Measurements from ENCODE around the gene TENM4.

Gene TENM4

DNA sequence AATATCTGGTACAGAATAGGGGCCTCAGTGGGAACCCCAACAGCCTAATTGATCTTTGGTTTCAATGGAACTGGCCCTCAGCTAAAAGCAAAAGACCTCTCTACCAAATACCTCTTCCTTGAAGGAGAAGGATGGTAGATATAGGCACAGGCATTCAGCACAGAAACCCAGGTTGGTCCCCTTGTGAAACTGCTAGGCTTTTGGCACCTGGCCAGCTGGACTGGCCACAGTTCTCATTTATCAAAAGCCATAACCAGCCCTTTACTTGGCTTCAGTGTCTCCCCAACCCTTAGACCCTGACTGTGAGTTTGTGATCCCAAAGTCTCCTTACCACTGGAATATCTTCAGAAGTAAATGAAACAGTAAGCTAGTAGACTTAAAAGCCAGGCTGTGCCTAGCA, 152.9 kb downstream of the TENM4 start:
- DNase-seq = no peak

GRCh38 chr11:79285756-79286155, 155.1 kb downstream of the TENM4 start:
- DNase-seq = no peak

GRCh38 chr11:79276736-79277325, 164.0 kb downstream of the TENM4 start:
- no peak for DNase-seq

DNA sequence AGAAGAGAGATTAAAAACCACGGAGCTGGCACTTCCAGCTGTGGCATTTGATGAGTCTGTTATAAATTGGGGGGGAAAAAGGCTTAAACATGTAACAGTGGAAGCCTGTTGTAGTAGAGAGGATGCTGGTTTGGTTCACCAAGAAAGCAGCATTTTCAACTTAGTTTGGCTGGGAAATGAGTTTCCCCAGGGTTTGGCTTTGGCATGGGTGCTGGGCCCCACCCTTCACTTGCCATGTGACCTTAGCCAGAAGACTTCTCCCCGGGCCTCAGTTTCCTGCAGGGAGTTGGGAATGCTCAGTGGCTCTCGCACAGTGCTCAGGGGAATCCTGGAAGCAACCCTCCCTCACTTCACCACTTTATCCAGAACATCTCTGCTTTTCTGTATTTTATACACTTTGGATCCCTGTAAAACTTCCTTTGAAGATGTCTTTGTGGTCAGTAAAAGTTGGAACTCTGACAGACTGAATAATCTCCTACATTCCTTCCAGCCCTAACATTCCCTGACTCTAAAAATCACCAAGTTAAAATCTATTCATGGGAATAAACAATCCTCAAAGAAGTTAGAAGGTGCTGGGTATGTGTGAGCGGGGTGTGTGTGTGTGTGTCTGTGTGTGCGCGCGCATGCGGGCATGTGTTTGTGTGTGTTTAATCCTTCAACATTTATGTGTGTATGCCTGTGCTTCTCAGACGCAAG, 166.0 kb downstream of the TENM4 start:
- no peak for DNase-seq

- DNase-seq = no peak
These were observed 167.0 kb downstream of the TENM4 start for GRCh38 chr11:79273781-79274180.

- DNase-seq = no peak
These were observed 171.1 kb downstream of the TENM4 start for GRCh38 chr11:79269611-79270307.

DNA sequence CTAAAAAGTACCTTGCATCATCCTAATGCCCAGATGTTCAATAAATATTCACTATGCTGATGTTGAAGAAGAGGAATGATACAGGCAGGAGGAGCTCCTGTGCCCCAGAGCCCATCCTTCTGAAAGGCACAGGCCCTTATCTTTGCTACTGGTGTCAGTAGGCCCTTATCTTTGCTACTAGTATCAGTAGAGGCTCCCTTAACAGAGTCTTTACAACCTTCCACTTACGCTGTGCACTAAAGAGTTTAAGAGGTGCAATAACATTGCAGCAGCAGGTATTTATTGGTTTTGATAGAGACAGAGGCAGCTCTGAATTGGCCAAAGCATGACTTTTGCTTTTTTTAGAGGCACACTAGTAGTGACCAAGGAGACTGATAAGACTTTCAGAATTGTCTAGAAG, 174.4 kb downstream of the TENM4 start:
- DNase-seq = no peak

DNA sequence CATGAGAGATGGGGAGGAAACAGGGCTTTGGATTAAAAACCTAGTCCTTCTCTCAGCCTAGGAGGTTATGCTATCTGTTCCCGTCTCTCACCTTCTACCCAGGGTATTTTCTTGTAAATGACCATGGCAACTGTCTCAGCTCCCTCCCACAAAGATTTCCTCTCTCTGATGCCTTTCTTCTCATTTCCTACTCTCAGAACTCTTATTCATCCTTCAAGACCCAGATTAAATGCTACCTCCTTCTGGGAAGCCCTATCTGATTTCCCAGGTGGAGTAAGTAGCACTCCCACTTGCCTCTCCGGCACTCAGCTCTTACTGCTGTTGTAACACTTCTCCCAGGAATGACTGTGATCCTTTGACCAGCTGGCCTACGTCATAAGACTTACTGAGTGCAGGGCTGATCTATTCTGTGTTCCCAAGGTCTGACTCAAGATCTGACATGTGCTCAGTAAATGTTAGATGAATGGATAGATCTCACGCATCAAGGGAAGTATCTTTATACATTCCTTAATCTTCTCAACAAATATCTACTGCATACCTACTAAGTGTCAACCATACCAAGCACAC, 175.0 kb downstream of the TENM4 start:
- DNase-seq = no peak

GRCh38 chr11:79264284-79264683, 176.5 kb downstream of the TENM4 start:
- DNase-seq = no peak

DNA sequence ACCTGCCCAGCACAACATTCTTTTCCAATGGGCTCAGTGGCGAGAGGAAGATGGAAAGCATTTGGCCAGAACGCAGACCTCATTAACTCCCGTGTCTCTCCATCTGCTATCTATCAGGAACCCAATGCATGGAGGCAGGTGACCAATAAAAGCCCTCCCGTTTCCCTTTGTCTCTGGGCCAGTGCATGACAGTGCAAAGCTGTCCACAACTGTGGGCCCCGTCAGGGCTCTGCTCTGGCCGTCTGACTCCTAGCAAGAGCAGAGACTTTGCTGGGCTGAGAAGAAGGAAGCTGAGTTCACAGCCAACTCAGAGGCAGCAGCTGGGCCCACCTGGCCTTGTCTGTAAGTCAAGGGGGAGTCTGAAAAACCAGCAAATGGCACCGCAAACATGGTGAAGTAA, 177.8 kb downstream of the TENM4 start:
- no peak for DNase-seq

DNA sequence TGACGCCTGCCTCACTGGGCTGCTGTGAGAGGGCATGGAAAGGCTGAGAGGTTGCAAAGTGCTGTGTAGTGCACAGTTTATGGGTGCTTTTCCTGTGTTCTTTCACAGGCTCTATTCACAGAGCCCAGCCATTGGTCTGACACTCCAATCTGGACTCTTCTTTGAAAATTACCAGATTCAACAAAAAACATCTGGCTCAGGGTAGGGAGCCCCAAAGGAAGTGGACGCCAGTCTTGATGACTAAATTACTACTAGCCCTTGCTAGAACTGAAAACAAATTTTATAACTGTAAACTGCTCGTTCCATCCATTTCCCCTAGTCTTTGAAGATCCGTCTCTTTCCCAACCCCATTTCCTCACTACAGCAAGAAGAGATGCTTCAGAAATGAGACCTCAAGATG, 178.6 kb downstream of the TENM4 start:
- no peak for DNase-seq

GRCh38 chr11:79261684-79262083, 179.1 kb downstream of the TENM4 start:
- DNase-seq = no peak

- no peak for DNase-seq
These were observed 181.0 kb downstream of the TENM4 start for GRCh38 chr11:79259800-79260199.

DNA sequence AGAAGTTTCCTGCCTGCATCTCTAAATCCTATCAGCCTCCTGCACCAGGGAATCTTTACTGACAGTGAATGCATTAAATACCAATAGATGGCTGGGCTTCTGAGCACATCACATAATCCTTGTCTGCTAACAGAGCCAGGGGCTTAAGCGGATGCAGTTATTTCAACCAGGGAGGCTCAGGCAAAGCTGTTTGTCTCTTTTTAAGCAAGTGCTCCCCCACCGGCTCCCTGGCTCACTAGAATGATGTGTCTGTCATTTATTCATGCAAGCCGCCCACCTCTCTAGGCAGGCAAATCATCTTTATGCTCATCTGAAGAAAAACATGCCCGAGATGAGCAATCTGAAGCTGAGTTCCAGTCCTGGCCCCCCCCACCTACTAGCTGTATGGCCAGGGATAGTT, 182.3 kb downstream of the TENM4 start:
- DNase-seq = no peak

GRCh38 chr11:79255965-79256364, 184.9 kb downstream of the TENM4 start:
- no peak for DNase-seq

GRCh38 chr11:79253280-79253679, 187.6 kb downstream of the TENM4 start:
- DNase-seq = no peak

DNA sequence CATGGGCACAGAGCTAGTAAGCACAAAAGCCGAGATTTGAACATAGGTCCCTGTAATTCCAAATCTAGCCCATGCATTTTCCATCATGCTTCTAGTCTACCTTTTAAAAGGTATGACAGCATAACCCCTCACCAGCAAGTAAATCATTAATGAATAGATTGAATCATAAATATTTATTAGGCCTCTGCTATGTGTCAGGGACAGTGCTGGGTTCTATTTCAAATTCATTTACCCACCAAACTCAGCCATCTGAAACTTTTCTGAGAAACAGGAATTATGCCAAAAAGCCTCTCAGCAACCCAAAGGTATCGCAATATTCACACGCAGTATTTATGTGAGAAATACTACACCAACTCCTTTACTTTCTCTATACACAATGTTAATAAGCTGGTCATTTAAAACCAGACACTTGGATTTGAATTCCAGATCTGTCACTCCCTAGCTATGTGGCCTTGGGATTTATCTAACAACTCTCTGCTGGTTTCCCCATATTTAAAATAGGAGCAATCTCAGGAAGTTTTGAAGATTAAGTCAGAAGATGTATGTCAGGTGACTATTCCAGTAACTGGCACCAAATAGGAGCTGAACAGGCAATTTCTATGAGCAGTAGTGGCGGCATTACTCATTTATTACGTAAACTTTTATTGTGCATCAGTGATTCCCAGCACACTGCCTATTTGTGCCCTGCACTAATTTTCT, 191.4 kb downstream of the TENM4 start:
- no peak for DNase-seq

GRCh38 chr11:79244798-79245197, 196.0 kb downstream of the TENM4 start:
- DNase-seq = no peak

- no peak for DNase-seq
These were observed 196.5 kb downstream of the TENM4 start for GRCh38 chr11:79244241-79244772.

GRCh38 chr11:79243422-79244210, 197.2 kb downstream of the TENM4 start:
- DNase-seq = no peak

GRCh38 chr11:79242616-79243015, 198.2 kb downstream of the TENM4 start:
- DNase-seq = no peak

DNA sequence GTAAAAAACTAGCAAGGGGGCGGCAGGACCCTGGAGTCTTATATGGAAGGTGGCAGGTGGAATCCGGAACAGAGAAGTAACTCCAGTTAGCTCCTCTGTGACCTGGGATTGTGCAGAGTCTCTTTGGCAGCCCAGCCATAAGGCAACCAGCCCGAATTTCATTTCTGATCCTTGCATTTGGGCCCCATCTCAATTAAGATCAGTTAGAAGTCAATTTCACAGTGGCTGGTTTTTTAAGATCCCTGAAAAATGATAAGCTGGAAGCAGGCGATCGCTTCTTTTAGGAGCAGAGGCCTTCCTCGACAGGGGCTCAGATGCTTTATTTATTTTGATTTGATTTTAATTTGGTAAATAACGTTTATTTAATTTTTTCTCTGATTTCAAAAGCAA, 199.0 kb downstream of the TENM4 start:
- DNase-seq = no peak
